ENCODE measurements around the gene WDR33. TPM values are rescaled to one million over a fixed set of nuclear protein-coding genes. Genes with fewer than 3 reads are reported as not detected.
A peak's percentile ranks its signal among the peaks of the same experiment; 100 is the strongest.

WDR33 gene
- total and polyA plus RNA-seq, 2 of the 13 experiments (the other 11 are each of a cell fraction or from before 2014, with no cell fraction given), result 54.9 to 78.2 TPM

DNA sequence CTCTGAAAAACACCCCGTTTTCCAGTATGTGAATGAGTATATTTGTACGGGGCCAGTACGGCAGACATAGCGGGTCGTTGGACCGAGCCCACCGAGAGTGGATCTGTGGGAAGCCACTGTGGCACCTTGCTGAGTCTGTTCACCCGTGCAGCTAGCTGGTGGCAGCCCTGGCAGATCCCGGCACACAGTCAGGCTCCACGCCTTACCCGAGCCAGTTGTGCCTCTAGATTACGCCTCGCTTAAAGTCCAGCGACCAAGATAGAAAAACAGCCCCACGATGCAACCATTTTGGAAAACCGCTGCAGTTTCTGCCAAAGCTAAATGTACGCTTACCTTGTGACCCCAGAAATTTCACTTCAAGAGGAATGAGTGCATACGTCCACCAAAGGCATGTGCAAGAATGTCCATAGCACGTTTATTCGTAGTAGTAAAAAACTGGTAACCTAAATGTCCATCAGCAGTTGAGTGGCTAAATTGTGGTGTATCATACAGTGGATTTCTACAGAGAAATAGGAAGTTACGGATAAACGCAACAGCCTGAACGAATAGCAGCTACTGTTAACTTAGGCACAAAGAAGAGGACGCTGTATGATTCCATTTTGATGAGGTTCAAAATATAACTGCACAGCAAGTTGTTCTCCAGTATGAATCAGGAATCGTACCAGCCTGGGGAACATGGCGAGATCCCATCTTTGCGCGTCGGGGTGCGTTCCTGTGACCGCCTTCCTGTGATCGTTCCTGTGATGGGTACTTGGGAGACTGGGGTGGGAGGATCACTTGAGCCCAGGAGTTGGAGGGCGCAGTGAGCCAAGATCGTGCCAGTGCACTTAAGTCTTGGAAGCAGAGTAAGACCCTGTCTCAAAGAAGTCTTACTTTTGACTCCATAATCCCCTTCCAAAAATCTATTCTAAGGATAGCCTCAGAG, 688 bp upstream of the WDR33 start (continued):
- TF ChIP-seq, protein P1, sequence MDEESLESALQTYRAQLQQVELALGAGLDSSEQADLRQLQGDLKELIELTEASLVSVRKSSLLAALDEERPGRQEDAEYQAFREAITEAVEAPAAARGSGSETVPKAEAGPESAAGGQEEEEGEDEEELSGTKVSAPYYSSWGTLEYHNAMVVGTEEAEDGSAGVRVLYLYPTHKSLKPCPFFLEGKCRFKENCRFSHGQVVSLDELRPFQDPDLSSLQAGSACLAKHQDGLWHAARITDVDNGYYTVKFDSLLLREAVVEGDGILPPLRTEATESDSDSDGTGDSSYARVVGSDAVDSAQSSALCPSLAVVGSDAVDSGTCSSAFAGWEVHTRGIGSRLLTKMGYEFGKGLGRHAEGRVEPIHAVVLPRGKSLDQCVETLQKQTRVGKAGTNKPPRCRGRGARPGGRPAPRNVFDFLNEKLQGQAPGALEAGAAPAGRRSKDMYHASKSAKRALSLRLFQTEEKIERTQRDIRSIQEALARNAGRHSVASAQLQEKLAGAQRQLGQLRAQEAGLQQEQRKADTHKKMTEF (CRISPR knock-in tag; IDR thresholded peaks at IDR 0.05), result 0 out of 2 replicates have a peak, but pooled peaks have one; percentile 4
- TF ChIP-seq, protein P2, sequence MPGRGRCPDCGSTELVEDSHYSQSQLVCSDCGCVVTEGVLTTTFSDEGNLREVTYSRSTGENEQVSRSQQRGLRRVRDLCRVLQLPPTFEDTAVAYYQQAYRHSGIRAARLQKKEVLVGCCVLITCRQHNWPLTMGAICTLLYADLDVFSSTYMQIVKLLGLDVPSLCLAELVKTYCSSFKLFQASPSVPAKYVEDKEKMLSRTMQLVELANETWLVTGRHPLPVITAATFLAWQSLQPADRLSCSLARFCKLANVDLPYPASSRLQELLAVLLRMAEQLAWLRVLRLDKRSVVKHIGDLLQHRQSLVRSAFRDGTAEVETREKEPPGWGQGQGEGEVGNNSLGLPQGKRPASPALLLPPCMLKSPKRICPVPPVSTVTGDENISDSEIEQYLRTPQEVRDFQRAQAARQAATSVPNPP (CRISPR knock-in tag; IDR thresholded peaks at IDR 0.05), result no peak
- TF ChIP-seq ZIK1 (CRISPR knock-in tag; IDR thresholded peaks at IDR 0.05; ENCODE audit: borderline replicate concordance, low read depth) (no peak), ZNF496 (CRISPR knock-in tag; IDR thresholded peaks at IDR 0.05; ENCODE audit: insufficient replicate concordance) (no peak), CBX5 (CRISPR knock-in tag; IDR thresholded peaks at IDR 0.05; ENCODE audit: borderline replicate concordance) (no peak), ZNF264 (CRISPR knock-in tag; IDR thresholded peaks at IDR 0.05) (no peak), ZNF749 (CRISPR knock-in tag; IDR thresholded peaks at IDR 0.05; ENCODE audit: borderline replicate concordance) (no peak), ZNF530 (CRISPR knock-in tag; IDR thresholded peaks at IDR 0.05; ENCODE audit: low read depth) (no peak), ZNF263 (CRISPR knock-in tag; IDR thresholded peaks at IDR 0.05) (no peak), SPEN (CRISPR knock-in tag; IDR thresholded peaks at IDR 0.05; ENCODE audit: low read depth) (no peak; the same call in 1 of the 2 replicates), NFIB (CRISPR knock-in tag; IDR thresholded peaks at IDR 0.05; ENCODE audit: borderline replicate concordance) (no peak), RFX3 (CRISPR knock-in tag; IDR thresholded peaks at IDR 0.05) (no peak), MXI1 (IDR thresholded peaks at IDR 0.05; ENCODE audit: borderline replicate concordance, low read depth, low read length) (no peak; the same call in 2 of the 3 replicates), HNRNPL (IDR thresholded peaks at IDR 0.05; ENCODE audit: low read depth, low read length) (no peak), ZNF720 (CRISPR knock-in tag; IDR thresholded peaks at IDR 0.05) (no peak), HOXA5 (CRISPR knock-in tag; IDR thresholded peaks at IDR 0.05) (no peak), ZFP37 (CRISPR knock-in tag; IDR thresholded peaks at IDR 0.05; ENCODE audit: borderline replicate concordance) (no peak), ZNF724P (CRISPR knock-in tag; IDR thresholded peaks at IDR 0.05; ENCODE audit: borderline replicate concordance) (no peak)
- TF ChIP-seq, protein P3, sequence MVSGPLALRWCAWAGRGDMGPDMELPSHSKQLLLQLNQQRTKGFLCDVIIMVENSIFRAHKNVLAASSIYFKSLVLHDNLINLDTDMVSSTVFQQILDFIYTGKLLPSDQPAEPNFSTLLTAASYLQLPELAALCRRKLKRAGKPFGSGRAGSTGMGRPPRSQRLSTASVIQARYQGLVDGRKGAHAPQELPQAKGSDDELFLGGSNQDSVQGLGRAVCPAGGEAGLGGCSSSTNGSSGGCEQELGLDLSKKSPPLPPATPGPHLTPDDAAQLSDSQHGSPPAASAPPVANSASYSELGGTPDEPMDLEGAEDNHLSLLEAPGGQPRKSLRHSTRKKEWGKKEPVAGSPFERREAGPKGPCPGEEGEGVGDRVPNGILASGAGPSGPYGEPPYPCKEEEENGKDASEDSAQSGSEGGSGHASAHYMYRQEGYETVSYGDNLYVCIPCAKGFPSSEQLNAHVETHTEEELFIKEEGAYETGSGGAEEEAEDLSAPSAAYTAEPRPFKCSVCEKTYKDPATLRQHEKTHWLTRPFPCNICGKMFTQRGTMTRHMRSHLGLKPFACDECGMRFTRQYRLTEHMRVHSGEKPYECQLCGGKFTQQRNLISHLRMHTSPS (CRISPR knock-in tag; IDR thresholded peaks at IDR 0.05; ENCODE audit: low read depth), result no peak
- TF ChIP-seq, protein P4, sequence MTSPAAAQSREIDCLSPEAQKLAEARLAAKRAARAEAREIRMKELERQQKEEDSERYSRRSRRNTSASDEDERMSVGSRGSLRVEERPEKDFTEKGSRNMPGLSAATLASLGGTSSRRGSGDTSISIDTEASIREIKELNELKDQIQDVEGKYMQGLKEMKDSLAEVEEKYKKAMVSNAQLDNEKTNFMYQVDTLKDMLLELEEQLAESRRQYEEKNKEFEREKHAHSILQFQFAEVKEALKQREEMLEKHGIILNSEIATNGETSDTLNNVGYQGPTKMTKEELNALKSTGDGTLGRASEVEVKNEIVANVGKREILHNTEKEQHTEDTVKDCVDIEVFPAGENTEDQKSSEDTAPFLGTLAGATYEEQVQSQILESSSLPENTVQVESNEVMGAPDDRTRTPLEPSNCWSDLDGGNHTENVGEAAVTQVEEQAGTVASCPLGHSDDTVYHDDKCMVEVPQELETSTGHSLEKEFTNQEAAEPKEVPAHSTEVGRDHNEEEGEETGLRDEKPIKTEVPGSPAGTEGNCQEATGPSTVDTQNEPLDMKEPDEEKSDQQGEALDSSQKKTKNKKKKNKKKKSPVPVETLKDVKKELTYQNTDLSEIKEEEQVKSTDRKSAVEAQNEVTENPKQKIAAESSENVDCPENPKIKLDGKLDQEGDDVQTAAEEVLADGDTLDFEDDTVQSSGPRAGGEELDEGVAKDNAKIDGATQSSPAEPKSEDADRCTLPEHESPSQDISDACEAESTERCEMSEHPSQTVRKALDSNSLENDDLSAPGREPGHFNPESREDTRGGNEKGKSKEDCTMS (CRISPR knock-in tag; conservative IDR thresholded peaks at IDR 0.05), result no peak
